ENCODE results near the gene VAPB.

DNA sequence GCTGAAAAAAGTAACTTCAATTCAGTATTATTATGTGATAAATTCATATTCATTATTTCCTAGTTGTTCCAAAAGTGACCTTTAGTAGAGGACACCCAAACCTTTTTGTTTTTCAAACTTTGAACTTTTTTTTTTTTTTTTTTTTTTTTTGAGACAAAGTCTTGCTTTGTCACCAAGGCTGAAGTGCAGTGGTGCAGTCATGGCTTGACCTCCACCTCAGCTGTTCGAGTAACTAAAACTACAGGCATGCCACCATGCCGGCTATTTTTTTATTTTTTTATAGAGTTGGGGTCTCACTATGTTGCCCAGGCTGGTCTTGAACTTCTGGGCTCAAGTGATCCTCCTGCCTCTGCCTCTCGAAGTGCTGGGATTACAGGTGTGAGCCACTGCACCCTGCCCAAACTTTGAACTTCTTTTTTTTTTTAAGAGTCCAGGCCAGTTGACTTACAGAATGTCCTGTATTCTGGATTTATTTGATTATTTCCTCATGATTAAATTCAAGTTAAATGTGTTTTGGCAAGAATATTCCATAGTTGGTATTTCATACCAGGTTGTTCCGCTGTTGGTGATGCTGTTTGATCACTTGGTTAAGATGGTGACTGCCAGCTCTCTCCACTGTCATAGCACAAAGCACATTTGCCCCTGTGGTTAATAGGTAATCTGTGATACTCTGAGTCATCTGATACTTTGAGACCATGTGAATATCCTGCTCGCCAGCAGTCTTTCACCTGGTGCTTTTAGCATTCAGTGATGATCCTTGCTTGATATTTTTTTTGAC lies 48.0 kb downstream of the VAPB start:
- TF ChIP-seq POLR2AphosphoS5 (IDR thresholded peaks at IDR 0.05; ENCODE audit: insufficient read depth in 1 of 2, low read depth in 1 of 2) (no peak), POLR2A (IDR thresholded peaks at IDR 0.05) (no peak)

Data from vagina (tissue), 2 donors.